ENCODE measurements around the gene CYTH1.

Gene CYTH1

GRCh38 chr17:78777881-78778280, 4.2 kb downstream of the CYTH1 start:
- DNase-seq (ENCODE audit: low read depth, low spot score): no peak
- no peak overlapping the region for H3K9ac ChIP-seq (ENCODE audit: insufficient read length, low read depth)
- no peaks in the 10 kb centered on the region for H3K9me3 ChIP-seq (ENCODE audit: insufficient read depth, low read length)
- TF ChIP-seq SUZ12 (IDR thresholded peaks at IDR 0.05; ENCODE audit: extremely low read depth, insufficient read depth, insufficient read length): no peak
- no peak for TF ChIP-seq ZNF274 (IDR thresholded peaks at IDR 0.05; ENCODE audit: low read depth, low read length)
- H3K4me3 ChIP-seq (ENCODE audit: insufficient read length, low read depth): no peak overlapping the region
- H3K4me1 ChIP-seq (ENCODE audit: insufficient read depth, insufficient read length): peaks cover 7% of the 10 kb centered on the region
- no peaks in the 10 kb centered on the region for H3K36me3 ChIP-seq (ENCODE audit: insufficient read depth, insufficient read length, low read length)
- H3K27me3 ChIP-seq (ENCODE audit: insufficient read depth, insufficient read length): no peaks in the 10 kb centered on the region

- peaks cover 3% of the 10 kb centered on the region for H3K4me1 ChIP-seq (ENCODE audit: insufficient read depth, insufficient read length)
- H3K36me3 ChIP-seq (ENCODE audit: insufficient read depth, insufficient read length, low read length): no peaks in the 10 kb centered on the region
- H3K9me3 ChIP-seq (ENCODE audit: insufficient read depth, low read length): no peaks in the 10 kb centered on the region
- no peak for DNase-seq (ENCODE audit: low read depth, low spot score)
- no peak overlapping the region for H3K9ac ChIP-seq (ENCODE audit: insufficient read length, low read depth)
- H3K4me3 ChIP-seq (ENCODE audit: insufficient read length, low read depth): no peak overlapping the region
- TF ChIP-seq YY1 (IDR thresholded peaks at IDR 0.05; ENCODE audit: insufficient read depth, insufficient read length): no peak
- TF ChIP-seq SUZ12 (IDR thresholded peaks at IDR 0.05; ENCODE audit: extremely low read depth, insufficient read depth, insufficient read length): no peak
- TF ChIP-seq ZNF274 (IDR thresholded peaks at IDR 0.05; ENCODE audit: low read depth, low read length): no peak
- no peaks in the 10 kb centered on the region for H3K27me3 ChIP-seq (ENCODE audit: insufficient read depth, insufficient read length)
Measured at GRCh38 chr17:78774956-78775571, 7.0 kb downstream of the CYTH1 start.

- Histone ChIP-seq H3K9me3 (ENCODE audit: insufficient read depth, low read length) (no peaks in the 10 kb centered on the region), H3K4me1 (ENCODE audit: insufficient read depth, insufficient read length) (no peaks in the 10 kb centered on the region), H3K27me3 (ENCODE audit: insufficient read depth, insufficient read length) (no peaks in the 10 kb centered on the region), H3K4me3 (ENCODE audit: insufficient read length, low read depth) (no peak overlapping the region), H3K36me3 (ENCODE audit: insufficient read depth, insufficient read length, low read length) (no peaks in the 10 kb centered on the region), H3K9ac (ENCODE audit: insufficient read length, low read depth) (no peak overlapping the region)
- TF ChIP-seq YY1 (IDR thresholded peaks at IDR 0.05; ENCODE audit: insufficient read depth, insufficient read length): no peak
- no peak for TF ChIP-seq ZNF274 (IDR thresholded peaks at IDR 0.05; ENCODE audit: low read depth, low read length)
- TF ChIP-seq SUZ12 (IDR thresholded peaks at IDR 0.05; ENCODE audit: extremely low read depth, insufficient read depth, insufficient read length): no peak
- no peak for DNase-seq (ENCODE audit: low read depth, low spot score)
Measured at GRCh38 chr17:78774453-78774852, 7.6 kb downstream of the CYTH1 start.

- Histone ChIP-seq H3K27me3 (ENCODE audit: insufficient read depth, insufficient read length) (no peaks in the 10 kb centered on the region), H3K4me1 (ENCODE audit: insufficient read depth, insufficient read length) (no peaks in the 10 kb centered on the region), H3K36me3 (ENCODE audit: insufficient read depth, insufficient read length, low read length) (no peaks in the 10 kb centered on the region), H3K9ac (ENCODE audit: insufficient read length, low read depth) (no peak overlapping the region), H3K9me3 (ENCODE audit: insufficient read depth, low read length) (no peaks in the 10 kb centered on the region), H3K4me3 (ENCODE audit: insufficient read length, low read depth) (no peak overlapping the region)
- no peak for TF ChIP-seq ZNF274 (IDR thresholded peaks at IDR 0.05; ENCODE audit: low read depth, low read length)
- TF ChIP-seq SUZ12 (IDR thresholded peaks at IDR 0.05; ENCODE audit: extremely low read depth, insufficient read depth, insufficient read length): no peak
- no peak for TF ChIP-seq YY1 (IDR thresholded peaks at IDR 0.05; ENCODE audit: insufficient read depth, insufficient read length)
- DNase-seq (ENCODE audit: low read depth, low spot score): no peak
Measured at GRCh38 chr17:78771758-78772382, 10.2 kb downstream of the CYTH1 start.

GRCh38 chr17:78769196-78769773, 12.8 kb downstream of the CYTH1 start:
- H3K9me3 ChIP-seq (ENCODE audit: insufficient read depth, low read length): no peaks in the 10 kb centered on the region
- H3K36me3 ChIP-seq (ENCODE audit: insufficient read depth, insufficient read length, low read length): no peaks in the 10 kb centered on the region
- DNase-seq (ENCODE audit: low read depth, low spot score): no peak
- no peak overlapping the region for H3K9ac ChIP-seq (ENCODE audit: insufficient read length, low read depth)
- H3K27me3 ChIP-seq (ENCODE audit: insufficient read depth, insufficient read length): no peaks in the 10 kb centered on the region
- TF ChIP-seq ZNF274 (IDR thresholded peaks at IDR 0.05; ENCODE audit: low read depth, low read length) (no peak), YY1 (IDR thresholded peaks at IDR 0.05; ENCODE audit: insufficient read depth, insufficient read length) (no peak), SUZ12 (IDR thresholded peaks at IDR 0.05; ENCODE audit: extremely low read depth, insufficient read depth, insufficient read length) (no peak)
- H3K4me3 ChIP-seq (ENCODE audit: insufficient read length, low read depth): no peak overlapping the region
- no peaks in the 10 kb centered on the region for H3K4me1 ChIP-seq (ENCODE audit: insufficient read depth, insufficient read length)

- Histone ChIP-seq H3K27me3 (ENCODE audit: insufficient read depth, insufficient read length) (no peaks in the 10 kb centered on the region), H3K36me3 (ENCODE audit: insufficient read depth, insufficient read length, low read length) (no peaks in the 10 kb centered on the region), H3K9ac (ENCODE audit: insufficient read length, low read depth) (no peak overlapping the region), H3K4me1 (ENCODE audit: insufficient read depth, insufficient read length) (no peaks in the 10 kb centered on the region), H3K9me3 (ENCODE audit: insufficient read depth, low read length) (no peaks in the 10 kb centered on the region), H3K4me3 (ENCODE audit: insufficient read length, low read depth) (no peak overlapping the region)
- no peak for DNase-seq (ENCODE audit: low read depth, low spot score)
- TF ChIP-seq YY1 (IDR thresholded peaks at IDR 0.05; ENCODE audit: insufficient read depth, insufficient read length) (no peak), ZNF274 (IDR thresholded peaks at IDR 0.05; ENCODE audit: low read depth, low read length) (no peak), SUZ12 (IDR thresholded peaks at IDR 0.05; ENCODE audit: extremely low read depth, insufficient read depth, insufficient read length) (no peak)
Measured at GRCh38 chr17:78767806-78768205, 14.3 kb downstream of the CYTH1 start.

DNA sequence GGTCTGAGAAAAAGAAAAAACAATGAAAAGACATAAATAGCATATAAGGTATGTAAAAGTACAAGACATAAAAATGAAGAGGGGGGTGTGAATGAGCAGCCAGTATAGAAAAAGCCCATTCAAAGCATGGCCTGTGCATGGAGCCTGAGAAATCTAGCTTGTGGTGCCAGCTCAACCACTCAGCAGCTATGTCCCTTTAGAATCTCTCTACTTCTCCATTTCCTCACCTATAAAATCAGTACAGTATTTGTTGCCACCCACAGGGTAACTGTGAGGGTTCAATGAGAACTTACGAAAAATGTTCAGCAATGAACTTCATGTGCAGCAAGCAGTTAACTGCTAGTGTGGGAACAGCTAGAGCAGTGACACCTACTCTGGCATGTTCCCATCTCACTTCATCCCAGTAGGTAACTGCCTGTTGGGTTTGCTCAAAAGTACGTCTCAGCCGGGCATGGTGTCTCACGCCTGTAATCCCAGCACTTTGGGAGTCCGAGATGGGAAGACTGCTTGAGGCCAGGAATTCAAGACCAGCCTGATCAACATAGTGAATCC, 15.3 kb downstream of the CYTH1 start:
- Histone ChIP-seq H3K36me3 (ENCODE audit: insufficient read depth, insufficient read length, low read length) (no peaks in the 10 kb centered on the region), H3K9me3 (ENCODE audit: insufficient read depth, low read length) (no peaks in the 10 kb centered on the region), H3K27me3 (ENCODE audit: insufficient read depth, insufficient read length) (no peaks in the 10 kb centered on the region), H3K4me1 (ENCODE audit: insufficient read depth, insufficient read length) (no peaks in the 10 kb centered on the region), H3K9ac (ENCODE audit: insufficient read length, low read depth) (no peak overlapping the region), H3K4me3 (ENCODE audit: insufficient read length, low read depth) (no peak overlapping the region)
- DNase-seq (ENCODE audit: low read depth, low spot score): no peak
- TF ChIP-seq ZNF274 (IDR thresholded peaks at IDR 0.05; ENCODE audit: low read depth, low read length): no peak
- TF ChIP-seq SUZ12 (IDR thresholded peaks at IDR 0.05; ENCODE audit: extremely low read depth, insufficient read depth, insufficient read length): no peak
- TF ChIP-seq YY1 (IDR thresholded peaks at IDR 0.05; ENCODE audit: insufficient read depth, insufficient read length): no peak
